Measurements from ENCODE around the gene HPSE2.
"Not testable (repeated sequence)": the region's sequence is repeated elsewhere in the genome, so short reads cannot be mapped to it uniquely, and the experiment has no call there.

HPSE2 gene

DNA sequence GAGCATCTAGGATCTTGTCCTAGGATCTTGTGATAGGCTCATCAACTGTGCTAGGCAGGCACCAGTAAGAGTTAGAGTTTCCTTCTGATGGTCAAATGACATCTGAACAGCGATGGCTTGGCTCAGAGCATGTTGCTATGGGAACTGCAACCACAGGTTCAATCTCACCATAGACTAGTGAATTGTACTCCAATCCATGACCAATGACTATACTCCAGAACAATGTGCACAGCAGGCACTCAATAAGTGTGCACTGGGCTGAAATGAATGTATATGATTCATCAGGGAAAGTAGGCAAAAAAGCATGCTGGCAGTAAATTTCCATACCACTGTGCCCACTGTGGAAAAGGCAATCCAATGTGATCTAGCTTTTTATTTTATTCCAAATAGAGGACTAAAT is 625.4 kb downstream of the HPSE2 start:
- no peak for DNase-seq

DNA sequence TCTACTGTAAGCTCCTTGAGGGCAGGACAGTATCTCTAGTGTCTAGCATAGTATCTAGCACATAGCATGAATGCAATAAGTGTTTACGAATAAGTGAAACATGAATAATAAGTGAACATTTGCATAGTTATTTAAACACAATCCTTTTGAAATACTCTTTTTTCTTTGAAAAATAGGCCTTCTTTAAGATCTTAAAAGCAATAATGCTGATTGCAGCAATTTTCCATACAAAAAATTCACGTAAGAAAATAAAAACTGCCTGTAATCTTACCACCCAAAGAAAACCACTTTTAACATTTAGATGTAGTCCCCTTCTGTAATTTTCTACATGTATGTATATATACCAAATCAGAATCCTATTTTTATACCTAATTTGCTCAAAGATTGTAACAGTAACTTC is 626.4 kb downstream of the HPSE2 start:
- DNase-seq = no peak

DNA sequence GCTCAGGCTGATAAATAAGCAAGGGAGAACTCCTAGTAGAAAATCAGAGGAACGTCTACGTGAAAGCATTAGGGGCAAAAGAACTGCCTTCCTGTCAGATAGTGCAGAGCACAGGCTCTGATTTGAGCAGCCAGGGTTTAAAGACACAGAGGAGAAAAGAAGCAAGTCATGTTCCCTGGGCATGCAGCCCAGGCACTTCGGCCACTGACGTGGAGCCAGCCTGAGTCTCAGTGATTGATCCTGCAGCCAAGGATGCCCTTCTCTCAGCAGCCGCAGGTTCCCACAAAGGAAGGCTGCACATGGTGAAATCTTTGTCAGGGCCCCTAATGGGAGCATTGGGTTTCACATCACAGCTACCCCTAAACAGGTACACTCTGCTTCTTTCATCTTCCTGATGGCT is 627.2 kb downstream of the HPSE2 start:
- DNase-seq = peak; percentile 37

DNA sequence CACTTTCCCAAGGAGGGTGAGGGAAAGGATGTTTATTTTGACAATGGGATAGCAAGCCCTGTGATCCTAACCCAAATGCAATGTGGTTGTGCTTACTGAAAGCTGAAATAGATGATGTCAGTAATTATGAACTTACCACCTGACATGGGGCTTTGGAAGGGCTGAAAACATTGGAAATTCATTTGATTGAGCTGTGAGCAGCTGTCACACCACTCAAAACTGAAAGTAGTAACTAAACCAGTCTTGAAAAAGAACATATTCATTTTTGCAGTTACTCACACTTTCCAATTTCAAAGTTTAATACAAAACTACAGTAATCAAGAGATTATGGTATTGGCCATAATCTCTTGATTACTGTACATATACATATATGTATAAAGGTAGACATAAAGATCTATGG is 633.4 kb downstream of the HPSE2 start:
- DNase-seq = no peak

DNA sequence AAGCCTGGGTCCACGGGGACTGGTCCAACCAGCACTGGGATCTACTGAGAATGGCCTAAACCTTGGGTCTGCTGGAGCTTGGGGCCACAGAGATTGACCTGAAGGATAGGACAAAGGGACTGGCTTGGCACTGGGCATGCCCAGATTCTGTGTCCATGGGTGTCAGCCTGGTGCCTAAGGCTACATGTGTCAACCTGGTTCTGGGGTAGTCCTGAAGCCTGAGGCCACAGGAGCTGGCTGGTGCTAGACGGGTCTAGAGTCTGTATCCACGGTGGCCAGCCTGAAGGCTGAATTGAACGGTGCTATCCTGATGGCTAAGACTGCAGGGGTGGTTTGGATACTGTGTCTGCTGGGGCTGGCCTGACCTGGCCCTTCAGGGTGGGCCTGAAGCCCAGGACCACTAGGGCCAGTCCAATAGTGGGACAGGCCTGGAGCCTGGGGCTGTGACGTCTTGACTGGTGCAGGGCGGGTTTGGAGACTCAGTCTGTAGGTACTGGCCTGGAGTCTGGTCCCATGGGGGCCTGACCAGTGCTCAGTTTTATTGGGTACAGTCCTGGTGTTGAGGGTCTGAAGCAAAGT is 636.5 kb downstream of the HPSE2 start:
- DNase-seq = no peak

DNA sequence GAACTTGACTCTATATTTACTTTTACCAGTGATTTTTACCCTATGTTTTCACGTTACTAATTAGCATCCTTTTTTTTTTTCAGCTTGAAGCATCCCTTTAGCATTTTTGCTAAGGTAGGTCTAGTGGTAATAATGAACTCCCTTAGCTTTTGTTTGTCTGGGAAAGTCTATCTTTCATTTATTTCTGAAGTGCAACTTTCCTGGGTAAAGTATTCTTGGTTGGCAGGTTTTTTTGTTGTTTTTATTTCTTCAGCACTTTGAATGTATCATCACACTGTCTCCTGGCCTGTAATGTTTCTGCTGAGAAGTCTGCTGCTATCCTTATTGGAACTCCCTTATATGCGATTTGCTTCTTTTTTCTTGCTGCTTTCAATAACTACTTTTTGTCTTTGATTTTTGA is 639.2 kb downstream of the HPSE2 start:
- DNase-seq = no peak

DNA sequence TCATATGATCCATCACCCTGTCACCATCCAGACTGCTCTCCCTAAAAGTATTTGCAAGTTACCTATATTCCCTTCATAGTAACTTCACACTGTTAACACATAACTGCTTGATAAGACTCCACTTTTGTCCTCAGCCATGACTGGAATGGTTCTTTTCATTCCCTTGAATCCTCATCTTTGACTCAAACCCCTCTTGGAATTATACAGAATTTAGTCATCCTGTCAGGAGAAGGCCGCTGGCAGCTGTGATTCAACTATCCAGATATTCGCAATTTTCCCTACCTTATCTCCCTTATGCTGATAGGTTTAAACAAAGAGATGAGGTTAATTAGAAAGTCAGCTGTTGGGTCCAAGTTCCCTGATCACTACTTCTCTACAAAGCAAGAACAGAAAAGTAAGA is 646.0 kb downstream of the HPSE2 start:
- DNase-seq = no peak

DNA sequence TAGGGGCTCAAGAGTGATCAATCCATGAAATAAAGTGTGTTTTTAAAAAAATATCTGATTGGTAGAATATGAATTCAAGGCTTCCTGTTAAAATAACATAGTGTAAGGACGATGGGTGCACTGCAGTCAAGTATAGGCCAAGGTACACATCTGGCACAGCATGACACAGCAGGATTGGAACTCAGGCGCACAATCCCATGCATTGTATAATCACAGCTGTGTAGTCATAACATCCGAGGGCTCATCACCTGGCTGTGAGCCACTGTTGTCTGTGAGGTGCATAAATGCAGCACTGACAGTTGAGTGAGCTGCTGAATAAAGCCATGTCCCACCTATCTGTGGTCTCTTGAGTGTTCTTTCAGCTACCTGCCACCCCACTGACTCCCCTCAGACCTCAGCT is 646.6 kb downstream of the HPSE2 start:
- no peak for DNase-seq

DNA sequence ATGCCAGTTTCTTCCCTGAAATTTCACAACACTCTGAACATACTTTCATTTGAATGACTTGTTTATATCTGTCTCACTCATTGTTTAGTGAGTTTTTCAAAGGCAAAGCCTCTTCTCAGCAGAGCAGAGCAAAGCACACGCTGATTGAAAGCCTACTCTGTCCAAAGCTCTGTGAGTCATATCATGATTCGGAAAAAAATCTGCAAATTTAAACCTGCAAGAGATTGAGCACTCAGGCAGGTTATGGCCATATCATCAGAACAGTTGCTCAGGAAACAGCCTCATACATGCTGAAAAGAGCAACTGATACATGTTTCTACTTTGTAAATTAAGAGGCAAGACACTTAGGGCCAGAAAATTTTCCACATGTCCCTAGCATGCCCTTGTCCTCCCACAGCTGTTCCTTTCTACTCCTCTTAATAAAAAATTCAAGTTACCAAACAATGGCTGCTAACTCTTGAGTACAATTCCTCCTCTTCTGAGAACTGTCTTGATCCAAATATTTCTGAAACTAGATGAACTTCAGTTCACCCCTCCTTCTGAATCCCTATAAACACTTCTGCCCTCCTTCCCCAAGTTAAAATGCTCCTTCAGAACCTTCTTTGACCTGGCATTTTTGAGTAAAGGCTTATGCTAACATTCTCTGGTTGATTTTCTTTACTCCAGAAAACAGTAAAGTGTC is 648.4 kb downstream of the HPSE2 start:
- no peak for DNase-seq

DNA sequence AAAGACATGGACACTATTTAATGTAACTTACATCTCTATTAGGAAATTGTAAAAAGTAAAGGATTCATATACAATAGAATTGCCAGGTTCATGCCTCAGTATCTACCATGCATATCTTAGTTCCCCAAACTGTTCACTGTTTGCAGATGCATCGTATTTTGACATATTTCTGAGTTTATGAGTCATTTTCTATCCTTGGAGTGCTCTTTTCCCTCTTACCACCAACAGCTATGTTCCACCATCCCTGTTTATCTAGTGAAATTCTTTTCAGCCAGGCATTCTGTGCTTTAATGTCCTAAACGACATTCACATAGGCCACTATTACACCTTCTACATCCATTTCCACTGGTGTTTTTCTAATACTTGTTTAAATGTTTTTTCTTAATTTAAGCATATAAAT is 649.6 kb downstream of the HPSE2 start:
- no peak for DNase-seq

DNA sequence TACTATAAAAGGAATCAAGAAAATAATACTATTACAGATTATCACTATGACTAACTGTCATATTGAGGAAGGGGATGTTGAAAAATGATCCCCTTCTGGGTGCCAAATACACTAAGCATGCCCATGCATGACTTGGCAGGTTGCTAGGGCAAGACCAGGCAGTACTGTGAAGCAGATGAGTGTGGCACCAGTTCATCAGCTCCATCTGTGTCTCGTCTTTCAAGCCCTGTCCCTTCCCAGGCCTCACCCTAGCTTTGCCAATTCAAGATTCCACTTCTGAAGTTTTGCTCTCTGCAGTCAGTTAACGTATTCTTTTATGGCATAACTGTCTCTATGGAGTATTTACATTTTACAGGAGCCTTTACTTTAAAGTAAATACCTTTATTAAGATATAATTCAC is 653.3 kb downstream of the HPSE2 start:
- DNase-seq = no peak

DNA sequence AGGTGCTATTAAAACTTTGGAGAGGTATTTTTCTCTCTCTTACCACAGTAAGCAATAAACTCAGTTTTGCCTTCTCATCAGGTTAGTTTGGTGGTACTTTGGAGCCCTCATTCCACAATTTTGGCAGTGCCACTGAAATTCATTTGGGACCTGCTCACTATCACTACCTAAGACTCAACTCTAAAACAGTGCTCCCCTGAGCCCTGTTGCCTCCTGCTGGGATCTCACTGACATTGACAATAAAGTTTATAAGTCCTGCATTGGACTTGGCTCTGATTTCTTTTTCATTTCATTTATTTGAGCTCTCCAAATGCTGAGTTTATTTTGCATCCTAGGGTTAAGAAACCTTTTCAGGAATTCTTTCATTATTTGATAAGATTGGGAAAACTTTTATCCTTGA is 658.1 kb downstream of the HPSE2 start:
- DNase-seq = no peak

DNA sequence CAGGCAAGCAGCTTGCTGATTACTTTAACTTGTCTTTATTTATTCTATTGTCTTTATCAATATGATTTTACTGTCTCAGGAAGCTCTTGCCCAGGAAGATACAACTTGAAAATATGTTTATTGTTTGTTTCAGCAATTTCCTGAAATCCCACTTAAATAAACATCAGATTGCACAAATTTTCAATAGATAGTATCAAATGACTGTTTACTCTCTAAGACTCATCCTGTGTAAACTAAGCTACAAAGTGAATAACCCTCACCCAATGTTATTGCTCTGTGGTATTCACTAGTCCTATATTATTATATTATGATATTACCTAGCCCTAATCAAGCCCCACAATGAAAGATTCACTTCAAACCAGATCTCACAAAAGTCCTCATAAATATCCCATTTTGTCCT is 658.5 kb downstream of the HPSE2 start:
- DNase-seq = no peak

DNA sequence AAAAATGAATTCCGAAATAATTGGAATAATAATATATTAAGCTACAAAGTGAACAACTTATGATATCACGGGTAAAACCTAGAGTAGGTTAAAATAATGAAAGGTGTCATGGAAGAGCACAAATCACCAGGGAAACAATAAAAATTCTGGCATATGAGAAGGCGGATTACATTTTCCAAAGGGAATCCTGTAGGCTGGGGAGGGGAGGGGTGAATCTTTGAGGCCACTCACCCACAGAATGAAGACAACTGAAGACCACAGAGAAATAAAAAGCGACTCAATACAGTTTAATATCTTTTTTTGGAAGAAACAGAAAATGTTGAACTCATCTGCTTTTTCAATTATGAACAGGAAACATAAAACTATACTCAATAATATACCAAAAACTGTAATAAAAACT is 659.6 kb downstream of the HPSE2 start:
- no peak for DNase-seq

DNA sequence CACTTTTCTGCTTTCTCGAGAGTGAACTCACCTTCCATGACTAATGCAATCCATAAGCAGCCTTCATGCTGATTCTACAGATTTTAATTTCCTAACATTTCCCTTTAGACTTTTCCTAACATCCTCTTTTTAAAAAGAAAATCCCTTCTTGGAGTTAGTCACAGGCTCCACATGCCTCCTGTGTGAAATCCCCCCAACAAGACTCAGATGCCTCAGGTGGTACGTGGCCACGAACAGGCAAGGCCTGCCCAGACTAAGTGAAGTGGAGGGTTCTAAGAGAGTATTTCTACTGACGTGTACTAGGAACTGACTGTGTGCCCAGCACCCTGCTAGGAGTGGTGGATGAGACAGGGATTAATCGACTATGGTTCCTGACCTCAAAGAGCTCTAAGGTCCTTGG is 663.1 kb downstream of the HPSE2 start:
- DNase-seq = no peak

DNA sequence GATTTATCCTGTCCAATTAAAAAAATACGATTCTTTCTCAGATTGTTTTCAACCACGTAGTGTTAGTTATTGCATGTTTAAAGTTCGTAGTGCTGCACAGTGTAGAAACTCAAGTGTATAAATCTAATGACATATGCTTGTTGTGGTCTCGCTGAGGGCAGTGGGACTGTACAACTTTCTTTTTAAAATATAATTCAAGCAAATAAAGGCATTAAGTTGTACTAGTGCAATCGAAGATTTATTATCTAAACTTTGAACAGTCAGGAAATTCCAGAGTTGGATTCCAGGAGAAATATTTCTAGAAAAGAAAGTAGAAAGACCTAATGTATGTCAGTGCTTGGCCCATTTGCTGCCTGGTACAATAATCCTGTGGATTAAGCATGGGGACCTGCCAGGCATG is 664.8 kb downstream of the HPSE2 start:
- DNase-seq = no peak

DNA sequence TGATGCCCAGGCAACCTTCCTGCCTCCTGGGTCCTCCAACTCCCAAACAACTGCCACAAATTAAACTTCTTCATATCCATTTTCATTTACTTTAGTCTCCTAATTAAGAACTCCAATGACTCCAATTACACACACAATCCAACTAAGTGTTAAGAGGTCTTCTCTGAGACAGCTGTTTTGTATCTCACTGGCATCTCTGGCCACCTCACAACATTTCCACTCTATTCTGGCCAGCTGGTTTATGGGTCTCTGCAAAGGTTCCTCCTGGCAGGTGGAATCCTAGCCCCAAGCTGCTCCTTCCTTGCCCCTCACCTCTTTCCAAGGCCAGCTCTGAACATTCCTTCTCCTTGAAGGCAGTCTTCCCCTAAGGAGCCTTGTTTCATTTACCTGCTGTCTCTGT is 665.8 kb downstream of the HPSE2 start:
- DNase-seq = no peak

DNA sequence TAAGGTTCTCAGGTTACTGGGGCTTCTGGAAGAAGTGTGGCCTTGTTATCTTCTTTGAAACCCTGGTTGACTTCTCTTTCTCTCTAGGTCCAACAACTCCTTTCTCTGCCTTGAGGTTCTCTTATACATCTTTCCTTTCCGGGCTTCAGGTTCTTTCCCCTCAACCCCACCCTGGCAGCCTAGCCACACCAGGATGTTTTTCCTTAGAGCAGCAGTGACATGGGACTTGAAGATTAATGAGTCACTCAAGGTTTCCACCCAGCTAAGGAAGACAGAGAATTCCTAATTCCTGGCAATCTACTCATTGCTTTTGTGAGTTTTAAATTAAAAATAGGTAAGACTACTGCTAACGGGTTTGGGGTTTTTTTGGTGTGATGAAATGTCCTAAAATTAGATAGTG is 667.1 kb downstream of the HPSE2 start:
- no peak for DNase-seq

DNA sequence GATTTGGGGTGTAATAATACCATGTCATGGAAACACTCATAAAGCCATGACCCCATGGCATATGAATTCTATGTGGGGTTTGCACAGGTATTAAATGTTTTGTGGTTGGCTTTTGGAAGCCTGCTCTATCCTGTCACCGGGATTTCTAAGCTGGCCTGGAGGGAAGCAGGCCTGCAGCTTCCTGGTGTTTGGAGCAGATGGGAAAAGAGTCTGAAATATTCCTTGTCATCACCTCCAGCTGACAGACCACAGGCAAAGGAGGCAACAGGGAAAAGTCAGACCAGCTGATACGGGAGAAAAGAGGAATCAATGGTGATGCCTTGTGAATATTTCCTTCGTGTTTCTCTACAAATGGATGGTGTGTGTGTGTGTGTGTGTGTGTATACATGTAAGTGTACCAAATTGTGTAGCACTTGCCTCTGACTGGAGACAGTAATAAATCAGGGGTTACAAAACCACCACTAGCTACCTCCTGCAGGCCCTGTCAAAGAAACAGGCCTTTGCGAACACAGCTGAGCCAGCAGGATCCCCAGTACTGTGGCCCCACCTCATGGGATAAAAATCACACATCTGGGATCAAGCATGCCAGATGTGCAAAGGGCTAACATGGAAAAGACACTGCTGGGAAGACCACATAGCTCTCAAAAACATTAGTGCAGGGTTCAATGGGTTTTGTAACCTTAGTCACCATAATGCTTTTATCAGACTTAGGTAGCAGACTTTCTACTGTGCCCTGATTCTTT is 668.1 kb downstream of the HPSE2 start:
- no peak for DNase-seq

DNA sequence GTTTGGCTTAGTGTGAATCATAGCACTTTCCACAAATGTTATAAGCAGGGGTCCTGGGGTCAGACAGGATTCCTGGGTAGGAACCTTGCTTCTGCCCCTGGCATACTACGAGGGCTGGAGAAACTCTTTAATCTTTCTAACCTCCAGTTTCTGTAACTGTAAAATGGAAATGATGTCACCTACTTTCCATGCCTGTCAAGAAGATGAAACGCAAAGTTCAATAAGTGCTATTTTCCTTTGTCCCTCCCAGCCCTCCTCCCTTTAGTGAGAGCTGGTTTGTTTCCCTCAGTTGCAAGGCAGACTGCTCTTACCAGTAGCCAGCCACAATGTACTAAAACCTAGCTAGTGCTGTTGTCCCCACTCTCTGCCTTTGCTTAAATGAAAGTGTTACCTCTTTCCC is 671.8 kb downstream of the HPSE2 start:
- no peak for DNase-seq

DNA sequence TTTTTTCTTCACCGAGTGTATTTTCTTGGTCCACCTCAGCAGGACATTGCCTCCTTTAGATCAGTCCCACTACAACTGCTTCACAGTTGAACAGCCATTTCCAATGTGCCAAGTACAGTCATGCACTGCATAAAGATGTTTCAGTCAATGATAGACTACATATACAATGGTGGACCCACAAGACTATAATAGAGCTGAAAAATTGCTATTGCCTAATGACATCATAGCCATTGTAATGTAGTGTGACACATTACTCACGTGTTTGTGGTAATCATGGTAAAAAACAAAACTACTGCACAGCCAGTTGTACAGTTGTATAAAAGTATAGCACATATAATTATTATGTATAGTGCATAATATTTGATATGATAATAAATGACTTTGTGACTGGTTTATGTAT is 675.1 kb downstream of the HPSE2 start:
- no peak for DNase-seq

DNA sequence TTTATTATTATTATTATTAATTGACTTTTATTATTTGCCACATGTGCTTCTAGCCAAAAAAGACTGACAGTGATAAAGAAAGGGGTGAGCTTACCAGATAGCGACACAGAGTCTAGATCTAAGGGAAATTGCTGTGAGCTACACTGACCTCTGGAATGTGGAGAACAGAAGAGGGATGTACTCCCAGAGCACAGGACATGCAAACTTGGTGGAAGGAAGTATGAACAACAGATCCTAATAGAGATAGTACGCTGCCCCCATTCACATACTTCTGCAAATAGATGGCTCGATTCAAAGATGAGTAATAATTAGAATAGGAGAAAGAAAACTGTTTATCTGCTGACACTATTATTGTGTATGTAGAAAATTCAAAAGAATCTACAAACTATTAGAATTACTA is 679.6 kb downstream of the HPSE2 start:
- no peak for DNase-seq

DNA sequence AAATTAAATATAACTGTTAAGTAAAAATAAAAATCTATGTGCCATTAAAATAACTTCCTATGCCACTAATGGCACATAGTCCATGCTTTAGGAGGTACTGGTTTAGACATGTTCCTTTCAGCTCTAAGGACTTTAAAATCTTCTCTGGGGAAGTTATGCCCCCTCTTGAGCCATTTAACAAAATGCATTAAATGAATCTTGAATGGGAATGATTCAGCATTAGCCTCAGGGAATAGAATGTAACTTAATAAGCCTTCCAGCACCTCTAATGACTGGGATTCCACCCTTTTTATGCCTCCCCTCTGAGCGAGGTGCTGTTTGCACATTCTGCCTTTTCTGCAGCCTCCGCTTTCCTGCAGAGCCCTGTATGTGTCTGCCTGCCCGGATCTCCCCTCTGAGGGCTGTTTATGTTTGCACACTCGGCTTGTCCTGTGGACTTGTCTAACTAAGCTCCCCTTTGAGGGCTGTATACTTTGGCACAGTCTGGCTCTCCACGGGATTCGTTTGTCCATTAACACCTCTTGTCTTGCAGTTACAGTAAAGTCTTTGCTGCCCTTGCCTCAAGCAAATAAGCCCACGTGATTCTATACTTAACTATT is 680.5 kb downstream of the HPSE2 start:
- peak; percentile 21 for DNase-seq

DNA sequence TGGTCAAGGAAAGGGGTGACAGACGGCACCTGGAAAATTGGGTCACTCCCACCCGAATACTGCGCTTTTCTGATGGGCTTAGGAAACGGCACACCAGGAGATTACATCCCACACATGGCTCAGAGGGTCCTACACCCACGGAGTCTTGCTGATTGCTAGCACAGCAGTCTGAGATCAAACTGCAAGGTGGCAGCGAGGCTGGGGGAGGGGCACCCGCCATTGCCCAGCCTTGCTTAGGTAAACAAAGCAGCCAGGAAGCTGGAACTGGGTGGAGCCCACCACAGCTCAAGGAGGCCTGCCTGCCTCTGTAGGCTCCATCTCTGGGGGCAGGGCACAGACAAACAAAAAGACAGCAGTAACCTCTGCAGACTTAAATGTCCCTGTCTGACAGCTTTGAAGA is 694.1 kb downstream of the HPSE2 start:
- DNase-seq = not testable (repeated sequence)
